Vagina (tissue), 2 donors: ENCODE results near the gene EFNB2. TPM values are rescaled to one million over a fixed set of nuclear protein-coding genes. Genes with fewer than 3 reads are reported as not detected.

Source experiments
- DNase-seq, 2 donors: peaks; one replicate each; pipeline ENCODE4 v3.0.0-alpha.2; 2017; ENCODE audit errors: extremely low spot score in 2 of 2
- H3K27ac ChIP-seq: fragments of 200-600 bp; sonication (generic); one replicate; pipeline ENCODE4 v1.5.1; 2019
- H3K27me3 ChIP-seq: fragments of 200-600 bp; sonication (generic); one replicate; pipeline ENCODE4 v1.5.1; 2019
- H3K36me3 ChIP-seq, 2 donors: fragments of 200-600 bp; sonication (generic); one replicate each; pipeline ENCODE4 v1.5.1; 2017 to 2019
- H3K4me1 ChIP-seq: fragments of 200-600 bp; sonication (generic); one replicate; pipeline ENCODE4 v1.5.1; 2019
- H3K4me3 ChIP-seq, 2 donors: fragments of 200-600 bp; sonication (generic); 1 replicate in 1 of 2; 2 replicates in 1 of 2; pipeline ENCODE4 v1.5.1; 2016 to 2019
- H3K9me3 ChIP-seq: fragments of 200-600 bp; sonication (generic); one replicate; pipeline ENCODE4 v1.5.1; 2019
- CTCF ChIP-seq, 3 experiments: fragments of 450-650 bp in 2 of 3; fragments of 200-600 bp in 1 of 3; sonication (generic) in 1 of 3; IDR thresholded peaks; one replicate each; pipeline ENCODE4 v1.5.1; 2017 to 2019; ENCODE audit warnings: antibody characterized with exemption in 3 of 3, mild to moderate bottlenecking in 2 of 3, moderate library complexity in 2 of 3
- POLR2A ChIP-seq, 2 donors: fragments of 450-650 bp; IDR thresholded peaks; one replicate each; pipeline ENCODE4 v1.6.1; 2017; ENCODE audit warnings: antibody characterized with exemption in 2 of 2, mild to moderate bottlenecking in 2 of 2, moderate library complexity in 2 of 2
- POLR2AphosphoS5 ChIP-seq, 2 donors: sonication (generic); formaldehyde crosslinking; IDR thresholded peaks; one replicate each; pipeline ENCODE4 v1.9.0; 2017; ENCODE audit warnings: antibody characterized with exemption in 2 of 2, mild to moderate bottlenecking in 2 of 2, low read depth in 1 of 2; ENCODE audit not compliant: insufficient read depth in 1 of 2
- intact Hi-C: fragments of 100-400 bp; cut with DNase I; formaldehyde crosslinking; loops from one replicate; pipeline ENCODE4 v1.15.1; 2023
- total RNA-seq: library from RNA; depleted of rRNA; stranded (reverse); fragments of >200 nt; gene quantifications from one replicate; pipeline ENCODE4 v1.2.3, GENCODE V29; 2016

EFNB2 gene
- total RNA-seq, 1 donor from 2014 or later: 17.9 TPM

GRCh38 chr13:106484537-106485193 is 50.8 kb downstream of the EFNB2 start:
- intact Hi-C loops: no loop called here
- H3K4me1 ChIP-seq: peaks cover 18% of the 10 kb centered on the region
- peak overlapping the region; percentile 37 for H3K27ac ChIP-seq
- no peak for TF ChIP-seq CTCF (IDR thresholded peaks at IDR 0.05)
- TF ChIP-seq POLR2AphosphoS5 (IDR thresholded peaks at IDR 0.05; ENCODE audit: insufficient read depth in 1 of 2, low read depth in 1 of 2): no peak
- no peak for TF ChIP-seq POLR2A (IDR thresholded peaks at IDR 0.05)
- H3K4me3 ChIP-seq: peak overlapping the region; percentile 3 to 6
- H3K27me3 ChIP-seq: no peaks in the 10 kb centered on the region
- H3K9me3 ChIP-seq: no peaks in the 10 kb centered on the region
- no peak for DNase-seq
- H3K36me3 ChIP-seq: no peaks in the 10 kb centered on the region

- no peak for DNase-seq
- Histone ChIP-seq H3K9me3 (no peaks in the 10 kb centered on the region), H3K4me1 (peaks cover 18% of the 10 kb centered on the region), H3K4me3 (no peak overlapping the region), H3K36me3 (no peaks in the 10 kb centered on the region), H3K27me3 (no peaks in the 10 kb centered on the region), H3K27ac (peak overlapping the region; percentile 37)
- no peak for TF ChIP-seq POLR2A (IDR thresholded peaks at IDR 0.05)
- intact Hi-C loops: no loop called here
Measured at GRCh38 chr13:106484084-106484483, 51.4 kb downstream of the EFNB2 start.

- no peak for DNase-seq
- H3K4me1 ChIP-seq: peaks cover 18% of the 10 kb centered on the region
- H3K27me3 ChIP-seq: no peaks in the 10 kb centered on the region
- H3K27ac ChIP-seq: no peak overlapping the region
- H3K4me3 ChIP-seq: no peak overlapping the region
- H3K36me3 ChIP-seq: no peaks in the 10 kb centered on the region
- no peak for TF ChIP-seq CTCF (IDR thresholded peaks at IDR 0.05)
- no peak for TF ChIP-seq POLR2A (IDR thresholded peaks at IDR 0.05)
- no peak for TF ChIP-seq POLR2AphosphoS5 (IDR thresholded peaks at IDR 0.05; ENCODE audit: insufficient read depth in 1 of 2, low read depth in 1 of 2)
- intact Hi-C loops: no loop called here
- no peaks in the 10 kb centered on the region for H3K9me3 ChIP-seq
Measured at GRCh38 chr13:106481919-106482318, 53.5 kb downstream of the EFNB2 start.

DNA sequence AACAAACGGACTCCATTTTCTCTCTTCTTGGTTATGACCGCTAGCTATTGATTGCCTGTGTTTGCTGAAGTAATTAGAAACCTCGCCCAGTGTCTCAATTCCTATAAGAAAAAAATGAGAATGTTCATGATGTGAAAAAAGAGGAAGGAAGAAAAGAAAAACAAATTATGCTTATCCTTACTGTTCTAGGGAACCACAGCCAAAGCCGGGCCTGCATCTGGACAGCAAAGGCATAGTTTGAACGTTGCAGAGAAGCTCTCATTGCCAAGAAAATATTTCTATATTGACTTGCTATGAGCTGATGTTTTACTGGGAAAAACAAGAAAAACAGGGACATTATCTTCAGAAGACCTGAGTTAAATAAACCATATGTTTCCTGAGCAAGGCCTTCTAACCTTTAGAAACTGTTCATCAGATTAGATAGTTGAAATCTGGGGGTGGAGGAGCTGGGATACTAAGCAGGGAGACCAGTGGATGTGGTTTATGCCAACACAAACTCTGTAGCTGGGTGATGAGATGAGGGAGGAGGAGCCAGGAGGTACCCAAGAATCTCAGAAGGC is 55.0 kb downstream of the EFNB2 start:
- Histone ChIP-seq H3K36me3 (no peaks in the 10 kb centered on the region), H3K9me3 (no peaks in the 10 kb centered on the region), H3K4me3 (no peak overlapping the region), H3K27me3 (no peaks in the 10 kb centered on the region), H3K4me1 (peaks cover 16% of the 10 kb centered on the region), H3K27ac (no peak overlapping the region)
- intact Hi-C loops: no loop called here
- DNase-seq: no peak
- no peak for TF ChIP-seq POLR2AphosphoS5 (IDR thresholded peaks at IDR 0.05; ENCODE audit: insufficient read depth in 1 of 2, low read depth in 1 of 2)
- TF ChIP-seq CTCF (IDR thresholded peaks at IDR 0.05): no peak
- no peak for TF ChIP-seq POLR2A (IDR thresholded peaks at IDR 0.05)

DNA sequence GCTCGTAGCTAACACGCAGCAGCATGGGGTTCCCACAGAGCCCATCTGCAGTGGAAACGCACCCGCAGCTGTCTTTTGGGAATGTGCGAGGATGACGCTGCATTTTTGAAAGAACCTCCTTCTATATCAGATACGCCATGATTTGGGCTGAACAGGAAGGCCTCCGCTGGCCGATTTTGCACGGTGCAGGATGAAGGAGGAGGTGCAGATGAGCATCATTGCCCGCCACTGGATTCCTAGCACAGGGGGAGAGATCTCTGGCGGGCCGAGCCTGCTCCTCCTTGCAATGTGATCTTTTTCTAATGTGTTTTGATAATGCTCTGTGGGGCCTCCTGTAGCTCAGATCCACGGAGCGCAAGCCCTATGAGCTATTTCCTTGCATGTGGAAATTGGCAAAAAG is 55.5 kb downstream of the EFNB2 start:
- H3K4me1 ChIP-seq: peaks cover 11% of the 10 kb centered on the region
- no peaks in the 10 kb centered on the region for H3K9me3 ChIP-seq
- H3K27me3 ChIP-seq: no peaks in the 10 kb centered on the region
- no peak overlapping the region for H3K4me3 ChIP-seq
- no peaks in the 10 kb centered on the region for H3K36me3 ChIP-seq
- intact Hi-C loops: no loop called here
- TF ChIP-seq CTCF (IDR thresholded peaks at IDR 0.05) (no peak), POLR2A (IDR thresholded peaks at IDR 0.05) (no peak), POLR2AphosphoS5 (IDR thresholded peaks at IDR 0.05; ENCODE audit: insufficient read depth in 1 of 2, low read depth in 1 of 2) (no peak)
- no peak for DNase-seq
- H3K27ac ChIP-seq: no peak overlapping the region
